HL-60 (cell line): Measurements from ENCODE around the gene CDC37.

Experiments
- DNase-seq, 2 experiments: peaks; one replicate each; pipeline ENCODE4 v3.0.0-alpha.2; 2010 to 2020; ENCODE audit warnings: low read depth in 1 of 2, low spot score in 1 of 2
- H3K27ac ChIP-seq: fragments of 250-450 bp; sonication (Bioruptor Pico); replicated peaks from 2 replicates; pipeline ENCODE4 v1.5.1; 2020; ENCODE audit warnings: mild to moderate bottlenecking, moderate library complexity
- H3K27me3 ChIP-seq: fragments of 250-450 bp; sonication (Bioruptor Pico); 2 replicates; pipeline ENCODE4 v1.5.1; 2021; ENCODE audit warnings: mild to moderate bottlenecking, moderate library complexity; ENCODE audit not compliant: insufficient read depth, poor library complexity, severe bottlenecking
- H3K4me3 ChIP-seq: replicated peaks from 2 replicates; pipeline ENCODE4 v1.5.1; 2011; ENCODE audit warnings: mild to moderate bottlenecking, control low read depth, low read length; ENCODE audit not compliant: insufficient read depth
- CTCF ChIP-seq: IDR thresholded peaks from one replicate; pipeline ENCODE4 v1.5.1; 2011; ENCODE audit warnings: low read length, control low read depth, inconsistent platforms; ENCODE audit not compliant: insufficient read depth
- GABPA ChIP-seq: IDR thresholded peaks from 2 replicates; pipeline ENCODE4 v1.6.1; 2012; ENCODE audit warnings: low read depth
- POLR2AphosphoS5 ChIP-seq: IDR thresholded peaks from 2 replicates; pipeline ENCODE4 v1.6.1; 2012; ENCODE audit warnings: low read depth
- REST ChIP-seq: IDR thresholded peaks from 2 replicates; pipeline ENCODE4 v1.6.1; 2012; ENCODE audit warnings: low read depth; ENCODE audit not compliant: insufficient replicate concordance
- SPI1 ChIP-seq: IDR thresholded peaks from 2 replicates; pipeline ENCODE4 v1.6.1; 2012; ENCODE audit warnings: low read depth, mild to moderate bottlenecking, borderline replicate concordance

The CDC37 gene

GRCh38 chr19:10393137-10393536 is 10.2 kb downstream of the CDC37 start:
- DNase-seq = no peak
- Histone ChIP-seq H3K27ac (no peak overlapping the region), H3K4me3 (no peak overlapping the region), H3K27me3 (no peaks in the 10 kb centered on the region)
- TF ChIP-seq POLR2AphosphoS5 = no peak
- no peak for TF ChIP-seq SPI1
- TF ChIP-seq CTCF = no peak
- no peak for TF ChIP-seq GABPA
- TF ChIP-seq REST = no peak

GRCh38 chr19:10392120-10392519 is 11.2 kb downstream of the CDC37 start:
- H3K27ac ChIP-seq = no peak overlapping the region
- no peak overlapping the region for H3K4me3 ChIP-seq
- no peak for DNase-seq
- no peaks in the 10 kb centered on the region for H3K27me3 ChIP-seq
- TF ChIP-seq SPI1 = no peak
- TF ChIP-seq REST = no peak
- no peak for TF ChIP-seq GABPA
- TF ChIP-seq CTCF = no peak
- TF ChIP-seq POLR2AphosphoS5 = no peak

DNA sequence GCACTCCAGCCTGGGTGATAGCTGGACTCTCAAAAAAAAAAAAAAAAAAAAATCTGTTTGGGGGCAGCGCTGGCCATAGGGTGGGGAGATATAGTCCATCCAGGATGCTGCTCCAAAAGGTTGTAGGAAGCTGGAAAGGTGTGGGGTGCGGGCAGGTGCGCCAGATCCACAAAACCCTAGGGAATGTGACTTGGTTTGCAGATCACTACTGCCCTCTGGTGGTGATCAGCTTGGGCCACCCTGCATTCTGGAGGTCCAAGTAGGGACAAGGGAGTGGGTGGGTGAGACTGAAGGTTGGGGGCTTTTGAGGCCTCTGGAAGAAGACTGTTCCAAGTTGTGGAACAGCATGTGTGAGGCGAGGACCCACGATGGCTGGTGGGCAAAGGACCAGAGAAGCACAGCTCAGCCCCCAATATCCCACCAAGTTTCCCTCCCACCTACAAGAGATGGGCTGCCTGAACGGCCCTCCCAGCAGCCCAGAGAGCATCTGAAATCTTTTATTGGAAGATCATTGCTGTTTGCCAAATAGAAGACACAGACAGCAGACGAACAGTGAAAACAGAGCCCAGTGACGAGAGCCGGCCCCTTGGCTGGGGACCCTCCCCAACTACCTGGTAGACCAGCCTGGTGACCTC is 12.6 kb downstream of the CDC37 start:
- no peak overlapping the region for H3K27ac ChIP-seq
- TF ChIP-seq CTCF (peak; percentile 74), POLR2AphosphoS5 (no peak; the same call in 1 of the 2 replicates)
- no peak overlapping the region for H3K4me3 ChIP-seq
- DNase-seq = peak in 1 of 2 experiments; percentile 70
- H3K27me3 ChIP-seq = no peaks in the 10 kb centered on the region

DNA sequence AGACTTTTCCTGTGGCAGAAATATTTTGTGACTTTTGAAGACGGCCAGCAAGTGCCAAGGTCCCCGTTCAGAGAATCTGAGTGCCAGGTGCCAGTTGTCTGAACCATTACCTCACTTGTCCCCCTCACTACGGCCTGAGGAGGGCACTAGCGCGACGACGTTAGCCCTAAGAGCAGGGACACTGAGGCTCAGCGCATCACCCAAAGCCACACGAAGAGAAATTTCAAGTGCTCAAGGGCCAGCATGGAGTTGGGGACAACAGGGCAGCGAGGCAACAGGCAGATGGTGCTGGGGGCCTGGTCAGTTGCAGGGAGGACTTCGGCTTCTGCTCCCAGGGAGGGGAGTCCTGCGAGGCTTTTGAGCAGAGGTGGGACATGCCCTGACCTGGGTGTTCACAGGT is 13.5 kb downstream of the CDC37 start:
- H3K27ac ChIP-seq = no peak overlapping the region
- no peaks in the 10 kb centered on the region for H3K27me3 ChIP-seq
- TF ChIP-seq POLR2AphosphoS5 (no peak), REST (no peak), SPI1 (no peak), CTCF (no peak), GABPA (no peak)
- peak in 1 of 2 experiments; percentile 25 for DNase-seq
- no peak overlapping the region for H3K4me3 ChIP-seq
